Measurements from ENCODE around the gene PVALEF. TPM values are rescaled to one million over a fixed set of nuclear protein-coding genes. Genes with fewer than 3 reads are reported as not detected.

PVALEF gene
- total and polyA plus RNA-seq, 2 of the 8 experiments (the other 6 are each of a cell fraction or from before 2014, with no cell fraction given): 0.03 TPM; not detected in 1

DNA sequence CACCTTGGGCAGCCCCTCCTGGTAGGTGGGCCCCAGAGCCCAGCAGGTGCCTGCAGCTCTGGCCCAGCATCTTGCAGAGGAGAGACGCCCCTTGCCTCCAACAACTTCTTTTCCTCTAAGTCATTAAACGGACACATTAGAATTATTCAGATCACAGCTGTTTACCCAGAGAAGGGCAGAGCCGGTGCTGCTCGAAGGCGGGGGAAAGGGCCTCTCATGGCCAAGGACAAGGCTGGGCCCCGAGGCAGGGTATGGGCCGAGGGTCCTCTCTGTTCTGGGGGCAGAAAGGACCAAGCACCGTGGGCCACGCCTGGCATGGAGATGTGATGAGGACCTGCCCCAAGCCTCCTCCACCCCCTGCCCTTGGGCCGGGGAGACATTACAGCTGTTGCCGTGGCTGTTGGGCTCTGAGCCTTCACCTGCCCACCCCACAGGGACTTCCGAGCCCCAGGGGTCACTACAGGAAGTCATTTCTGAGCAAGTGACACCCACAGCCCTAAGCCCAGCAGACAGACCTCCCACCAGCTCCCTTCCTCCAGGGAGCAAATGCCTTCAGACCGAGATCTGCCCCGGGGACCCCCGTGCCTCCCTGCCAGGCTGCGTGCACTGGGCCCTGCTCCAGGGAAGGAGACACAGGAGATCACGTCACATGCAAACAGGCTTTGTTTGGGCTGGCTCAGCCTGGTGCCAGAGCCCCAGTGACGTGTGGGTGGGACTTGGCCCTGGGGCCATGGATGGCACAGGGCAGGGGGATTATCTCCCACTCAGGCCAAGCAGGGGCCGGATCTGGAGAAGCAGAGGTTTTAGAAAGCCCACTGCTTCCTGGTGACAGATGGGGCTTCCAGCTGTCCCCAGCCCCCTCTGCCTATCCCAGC, 699 bp upstream of the PVALEF start (continued):
- TF ChIP-seq, protein P1, sequence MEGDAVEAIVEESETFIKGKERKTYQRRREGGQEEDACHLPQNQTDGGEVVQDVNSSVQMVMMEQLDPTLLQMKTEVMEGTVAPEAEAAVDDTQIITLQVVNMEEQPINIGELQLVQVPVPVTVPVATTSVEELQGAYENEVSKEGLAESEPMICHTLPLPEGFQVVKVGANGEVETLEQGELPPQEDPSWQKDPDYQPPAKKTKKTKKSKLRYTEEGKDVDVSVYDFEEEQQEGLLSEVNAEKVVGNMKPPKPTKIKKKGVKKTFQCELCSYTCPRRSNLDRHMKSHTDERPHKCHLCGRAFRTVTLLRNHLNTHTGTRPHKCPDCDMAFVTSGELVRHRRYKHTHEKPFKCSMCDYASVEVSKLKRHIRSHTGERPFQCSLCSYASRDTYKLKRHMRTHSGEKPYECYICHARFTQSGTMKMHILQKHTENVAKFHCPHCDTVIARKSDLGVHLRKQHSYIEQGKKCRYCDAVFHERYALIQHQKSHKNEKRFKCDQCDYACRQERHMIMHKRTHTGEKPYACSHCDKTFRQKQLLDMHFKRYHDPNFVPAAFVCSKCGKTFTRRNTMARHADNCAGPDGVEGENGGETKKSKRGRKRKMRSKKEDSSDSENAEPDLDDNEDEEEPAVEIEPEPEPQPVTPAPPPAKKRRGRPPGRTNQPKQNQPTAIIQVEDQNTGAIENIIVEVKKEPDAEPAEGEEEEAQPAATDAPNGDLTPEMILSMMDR (IDR thresholded peaks at IDR 0.05; ENCODE audit: control extremely low read depth in 1 of 3, insufficient read depth in 1 of 3, low read depth in 1 of 3, low read length in 3 of 3): no peak
- TF ChIP-seq, protein P2, sequence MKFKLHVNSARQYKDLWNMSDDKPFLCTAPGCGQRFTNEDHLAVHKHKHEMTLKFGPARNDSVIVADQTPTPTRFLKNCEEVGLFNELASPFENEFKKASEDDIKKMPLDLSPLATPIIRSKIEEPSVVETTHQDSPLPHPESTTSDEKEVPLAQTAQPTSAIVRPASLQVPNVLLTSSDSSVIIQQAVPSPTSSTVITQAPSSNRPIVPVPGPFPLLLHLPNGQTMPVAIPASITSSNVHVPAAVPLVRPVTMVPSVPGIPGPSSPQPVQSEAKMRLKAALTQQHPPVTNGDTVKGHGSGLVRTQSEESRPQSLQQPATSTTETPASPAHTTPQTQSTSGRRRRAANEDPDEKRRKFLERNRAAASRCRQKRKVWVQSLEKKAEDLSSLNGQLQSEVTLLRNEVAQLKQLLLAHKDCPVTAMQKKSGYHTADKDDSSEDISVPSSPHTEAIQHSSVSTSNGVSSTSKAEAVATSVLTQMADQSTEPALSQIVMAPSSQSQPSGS (IDR thresholded peaks at IDR 0.05; ENCODE audit: low read length): no peak
- TF ChIP-seq, protein P3, sequence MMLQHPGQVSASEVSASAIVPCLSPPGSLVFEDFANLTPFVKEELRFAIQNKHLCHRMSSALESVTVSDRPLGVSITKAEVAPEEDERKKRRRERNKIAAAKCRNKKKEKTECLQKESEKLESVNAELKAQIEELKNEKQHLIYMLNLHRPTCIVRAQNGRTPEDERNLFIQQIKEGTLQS (IDR thresholded peaks at IDR 0.05; ENCODE audit: insufficient read depth, low read depth, low read length): no peak
